GM13976 (cell line): Measurements from ENCODE around the gene HOXB3.
A peak's percentile ranks its signal among the peaks of the same experiment; 100 is the strongest.

Experiments used
- DNase-seq: peaks from one replicate; pipeline ENCODE4 v3.0.0; 2012; ENCODE audit warnings: low spot score
- in situ Hi-C: fragments of 300-500 bp; cut with MboI; formaldehyde crosslinking; loops from one replicate; pipeline ENCODE4 v1.12.0; 2022; ENCODE audit warnings: low sequenced_read_pairs, mixed read lengths, inconsistent platforms; ENCODE audit not compliant: unreplicated experiment
- TF ChIP-seq, protein P1 (sequence below): IDR thresholded peaks from 2 replicates; pipeline ENCODE4 v1.5.1; 2012; ENCODE audit warnings: borderline replicate concordance, mild to moderate bottlenecking; ENCODE audit not compliant: insufficient read depth; ENCODE audit errors: extremely low read depth, missing control alignments, control extremely low read depth

The HOXB3 gene

DNA sequence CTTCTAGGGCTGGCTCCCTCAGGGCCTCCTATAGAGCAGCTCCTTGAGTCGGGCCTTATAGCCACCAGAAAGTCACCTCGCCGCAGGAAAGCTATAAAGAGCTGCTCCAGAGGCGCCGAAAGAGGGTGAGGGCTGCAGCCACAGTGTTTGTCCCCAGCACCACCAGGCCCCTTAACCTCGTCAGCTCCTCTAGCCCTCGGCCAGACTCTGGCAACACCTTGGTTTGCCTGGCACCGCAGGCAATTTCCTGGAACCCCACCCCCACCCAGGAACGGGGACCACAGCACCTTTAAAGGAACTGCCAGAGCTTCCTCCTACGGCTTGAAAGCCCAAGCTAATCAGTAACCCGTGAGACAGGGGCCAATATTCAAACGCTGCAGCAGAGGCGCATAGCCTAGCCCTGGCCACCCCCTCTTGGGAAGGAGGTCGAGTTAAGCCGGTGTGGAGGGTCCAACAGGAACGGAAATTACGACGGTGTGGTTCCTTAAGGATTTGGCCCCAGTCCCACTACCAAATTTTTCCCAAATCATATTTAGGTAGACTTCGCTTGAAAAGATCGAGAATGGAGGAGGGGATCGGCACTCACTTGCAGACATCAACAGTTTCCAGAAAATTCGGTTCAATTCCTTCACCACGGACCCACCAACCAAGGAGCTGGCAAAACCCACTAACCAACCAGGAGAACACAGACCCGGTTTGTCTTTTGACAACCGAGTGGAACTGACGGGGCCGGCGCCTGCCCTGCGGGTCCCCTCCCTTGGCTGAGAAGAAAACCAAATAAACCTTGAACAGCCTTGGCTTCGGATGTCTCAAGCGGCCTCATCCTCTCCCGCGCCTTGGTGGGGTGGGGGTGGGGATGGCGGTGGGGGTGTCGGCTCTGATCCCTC lies 11.7 kb upstream of the HOXB3 start:
- no peak for DNase-seq
- in situ Hi-C loops: no loop called here
- TF ChIP-seq, protein P1, sequence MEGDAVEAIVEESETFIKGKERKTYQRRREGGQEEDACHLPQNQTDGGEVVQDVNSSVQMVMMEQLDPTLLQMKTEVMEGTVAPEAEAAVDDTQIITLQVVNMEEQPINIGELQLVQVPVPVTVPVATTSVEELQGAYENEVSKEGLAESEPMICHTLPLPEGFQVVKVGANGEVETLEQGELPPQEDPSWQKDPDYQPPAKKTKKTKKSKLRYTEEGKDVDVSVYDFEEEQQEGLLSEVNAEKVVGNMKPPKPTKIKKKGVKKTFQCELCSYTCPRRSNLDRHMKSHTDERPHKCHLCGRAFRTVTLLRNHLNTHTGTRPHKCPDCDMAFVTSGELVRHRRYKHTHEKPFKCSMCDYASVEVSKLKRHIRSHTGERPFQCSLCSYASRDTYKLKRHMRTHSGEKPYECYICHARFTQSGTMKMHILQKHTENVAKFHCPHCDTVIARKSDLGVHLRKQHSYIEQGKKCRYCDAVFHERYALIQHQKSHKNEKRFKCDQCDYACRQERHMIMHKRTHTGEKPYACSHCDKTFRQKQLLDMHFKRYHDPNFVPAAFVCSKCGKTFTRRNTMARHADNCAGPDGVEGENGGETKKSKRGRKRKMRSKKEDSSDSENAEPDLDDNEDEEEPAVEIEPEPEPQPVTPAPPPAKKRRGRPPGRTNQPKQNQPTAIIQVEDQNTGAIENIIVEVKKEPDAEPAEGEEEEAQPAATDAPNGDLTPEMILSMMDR: no peak

DNA sequence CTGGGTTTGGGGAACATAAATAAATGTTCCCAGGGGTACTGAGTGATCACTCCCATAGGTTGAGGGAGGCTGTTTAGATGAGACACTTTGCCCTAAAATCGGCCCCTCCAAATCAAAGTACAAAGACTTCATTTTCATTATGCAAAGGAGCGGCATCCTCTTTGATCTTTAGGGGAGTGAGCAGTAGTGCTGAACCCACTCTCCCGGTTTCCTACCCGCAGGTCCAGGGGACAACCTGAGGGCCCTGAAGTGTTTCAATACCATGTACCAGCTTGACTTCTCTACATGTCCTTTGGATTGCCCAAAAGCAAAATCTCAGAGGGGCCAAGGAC lies 11.1 kb upstream of the HOXB3 start:
- in situ Hi-C loops: no loop called here
- no peak for DNase-seq
- TF ChIP-seq, protein P1: no peak

DNA sequence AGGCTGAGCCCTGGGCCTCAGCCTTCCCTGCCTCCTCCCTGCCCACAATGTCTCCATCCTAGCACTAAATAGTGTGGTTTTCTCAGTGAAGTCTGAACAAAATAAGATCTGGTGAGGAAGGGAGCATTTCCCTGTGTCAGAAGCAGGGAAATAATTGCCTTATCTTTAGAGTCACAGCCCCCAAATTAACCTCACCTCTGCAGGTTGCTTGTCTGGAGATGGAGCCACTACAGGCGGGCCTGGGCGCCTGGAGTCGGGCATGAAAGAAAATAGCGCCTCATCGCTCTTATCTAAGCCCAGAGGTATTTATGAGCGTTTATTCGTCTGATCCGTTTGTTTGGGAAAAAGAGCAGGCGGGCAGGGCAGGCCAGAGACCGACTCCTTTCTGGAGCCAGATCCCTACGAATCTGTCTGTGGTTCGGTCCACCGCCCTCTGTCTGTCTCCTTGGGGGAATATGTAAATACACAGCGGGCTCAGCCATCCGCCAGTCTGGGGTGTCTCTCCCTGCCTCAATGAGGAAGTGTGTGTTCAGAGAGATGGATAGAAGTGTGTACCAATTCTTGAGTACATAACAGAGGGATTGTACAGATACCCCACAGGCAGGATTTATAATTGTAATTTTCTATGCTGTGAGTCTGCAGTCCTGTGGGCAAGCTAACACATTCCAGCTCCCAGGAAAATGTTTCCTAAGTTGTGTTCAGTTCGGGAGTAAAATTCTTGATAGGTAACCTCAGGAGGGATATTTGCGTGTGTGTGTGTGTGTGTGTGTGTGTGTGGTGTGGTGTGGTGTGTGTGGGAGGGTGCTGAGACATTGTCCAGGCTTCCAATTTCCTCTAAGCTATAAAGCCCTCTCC lies 10.4 kb upstream of the HOXB3 start:
- TF ChIP-seq, protein P1: no peak
- DNase-seq: no peak
- in situ Hi-C loops: no loop called here

DNA sequence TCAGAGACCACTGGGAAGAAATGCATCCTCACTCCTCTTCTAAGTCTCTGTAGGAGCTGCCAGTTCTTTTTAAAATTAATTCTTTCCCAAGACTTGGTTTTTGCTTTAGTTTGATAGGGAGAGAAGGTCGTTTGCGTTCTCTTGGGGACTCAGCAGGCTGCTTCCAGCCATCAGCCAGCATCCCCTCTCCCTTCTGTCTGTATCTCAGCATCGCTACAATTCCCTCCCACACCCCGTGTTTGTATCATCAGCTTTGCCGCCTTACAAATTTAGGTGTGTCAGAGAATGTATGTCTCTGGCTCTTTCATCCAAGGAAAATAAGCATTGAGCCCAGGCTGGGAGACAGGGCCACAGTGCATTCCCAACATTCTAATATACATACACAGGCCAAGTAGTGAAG lies 9.3 kb upstream of the HOXB3 start:
- no peak for DNase-seq
- TF ChIP-seq, protein P1: no peak
- in situ Hi-C loops: no loop called here

DNA sequence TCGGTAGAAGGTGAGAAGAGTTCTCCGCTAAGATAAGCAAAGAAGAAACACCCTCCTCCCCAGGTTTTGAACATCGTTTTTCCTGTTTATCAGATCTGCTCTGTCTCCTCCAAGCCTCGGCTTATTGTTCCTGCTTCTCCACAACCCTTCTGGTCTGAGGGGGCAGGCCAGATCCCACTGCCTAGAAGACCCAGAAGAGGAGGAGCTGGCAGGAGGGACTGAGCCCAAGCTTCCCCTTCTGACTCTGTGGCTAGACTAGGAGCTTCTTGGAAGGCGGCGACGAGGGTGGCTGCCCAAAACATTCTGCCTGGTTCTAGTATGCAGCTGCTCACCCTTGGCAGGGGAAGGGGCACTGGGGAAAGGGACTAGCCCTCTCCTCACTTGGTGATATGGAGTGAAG lies 8.7 kb upstream of the HOXB3 start:
- DNase-seq: no peak
- TF ChIP-seq, protein P1: no peak
- in situ Hi-C loops: no loop called here

DNA sequence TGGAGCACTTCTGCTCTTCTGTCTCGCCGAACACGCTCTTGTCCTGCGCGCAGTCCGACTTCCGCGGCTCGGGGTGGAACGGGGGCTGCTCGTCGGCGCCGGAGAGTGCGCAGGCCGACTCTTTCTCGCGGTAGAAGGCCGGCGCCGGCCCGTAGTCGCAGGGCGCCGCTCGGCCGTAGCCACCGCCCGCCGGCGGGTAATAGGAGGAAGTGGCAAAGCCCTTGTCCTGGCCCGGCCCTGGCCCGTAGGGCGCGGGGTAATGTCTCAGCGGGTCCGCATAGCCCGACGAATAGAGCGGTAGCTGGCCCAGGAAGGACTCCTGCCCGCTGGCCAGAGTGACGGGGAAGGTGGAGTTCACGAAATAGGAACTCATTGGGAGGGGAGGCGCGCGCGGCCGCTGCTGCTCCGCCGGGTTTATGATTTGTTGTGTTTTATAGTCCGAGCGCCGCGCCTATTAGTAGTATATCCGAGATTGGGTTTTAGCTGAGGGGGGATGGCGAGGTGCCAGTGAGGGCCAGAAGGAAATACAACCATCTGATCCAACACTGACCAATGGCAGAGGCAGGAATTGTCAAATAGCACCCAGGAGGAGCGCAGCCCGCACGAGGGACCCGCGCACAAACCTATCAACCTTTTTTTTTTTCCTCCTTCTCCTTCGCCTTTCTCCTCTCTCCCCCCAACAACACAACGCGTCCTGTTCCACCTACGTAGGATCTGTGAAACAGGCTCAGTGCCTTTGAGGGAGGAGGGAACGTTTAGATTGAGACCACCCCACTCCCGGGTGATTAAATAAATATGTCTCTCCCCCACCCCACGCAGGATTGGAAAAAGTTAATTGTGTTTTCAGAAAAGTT lies 8.0 kb upstream of the HOXB3 start:
- DNase-seq: peak; percentile 74
- TF ChIP-seq, protein P1: no peak
- in situ Hi-C loops: no loop called here
